Right lobe of liver (tissue), 6 donors: ENCODE results near the gene MSH3. TPM values are rescaled to one million over a fixed set of nuclear protein-coding genes. Genes with fewer than 3 reads are reported as not detected.

Source experiments
- ATAC-seq, 4 donors: fragments of 200-7000 bp; cut with Tn5 transposase; one replicate each; pipeline ENCODE4 v1.9.1; 2020; ENCODE audit warnings: mild to moderate bottlenecking in 4 of 4, moderate library complexity in 4 of 4
- DNase-seq, 3 donors: peaks; one replicate each; pipeline ENCODE4 v3.0.0-alpha.2; 2020
- H3K27ac ChIP-seq, 3 donors: fragments of 200-600 bp; one replicate each; pipeline ENCODE4 v1.8.0; 2022
- H3K27me3 ChIP-seq, 2 donors: fragments of 200-600 bp; one replicate each; pipeline ENCODE4 v1.8.0; 2022
- H3K36me3 ChIP-seq, 4 donors: fragments of 200-600 bp; sonication (generic) in 1 of 4; one replicate each; pipeline versions ENCODE4 v1.5.1 to v1.8.0; 2017 to 2022; ENCODE audit warnings: control low read depth in 1 of 4
- H3K4me1 ChIP-seq, 4 donors: fragments of 200-600 bp; sonication (generic) in 1 of 4; one replicate each; pipeline versions ENCODE4 v1.5.1 to v1.8.0; 2017 to 2022; ENCODE audit warnings: control low read depth in 1 of 4
- H3K4me3 ChIP-seq, 3 donors: fragments of 200-600 bp; one replicate each; pipeline ENCODE4 v1.8.0; 2022
- H3K9me3 ChIP-seq, 4 donors: fragments of 200-600 bp; sonication (generic) in 1 of 4; one replicate each; pipeline versions ENCODE4 v1.5.1 to v1.8.0; 2017 to 2022; ENCODE audit warnings: control low read depth in 1 of 4
- CTCF ChIP-seq, 4 donors: fragments of 200-600 bp in 3 of 4; fragments of 450-650 bp in 1 of 4; IDR thresholded peaks; one replicate each; pipeline versions ENCODE4 v1.5.1 to v1.8.0; 2016 to 2022; ENCODE audit warnings: antibody characterized with exemption in 4 of 4, mild to moderate bottlenecking in 2 of 4
- POLR2A ChIP-seq: fragments of 450-650 bp; IDR thresholded peaks from one replicate; pipeline ENCODE4 v1.6.1; 2017; ENCODE audit warnings: antibody characterized with exemption, mild to moderate bottlenecking
- WGBS: methylation state at CpG from one replicate; pipeline ENCODE4 v1.1.6; 2018; ENCODE audit warnings: low coverage, low lambda C conversion rate; ENCODE audit not compliant: insufficient coverage; ENCODE audit errors: missing lambda C conversion rate; 5-methylcytosine and 5-hydroxymethylcytosine counted together
- intact Hi-C, 2 donors: fragments of 100-400 bp; cut with DNase I; formaldehyde crosslinking; loops; one replicate each; pipeline versions ENCODE4 v1.11.2 to v1.14.1; 2022
- small RNA-seq, 2 experiments: library from RNA; depleted of rRNA; stranded (forward); fragments of <200 nt; gene quantifications; one replicate each; pipeline ENCODE3, GENCODE V24; 2016
- total RNA-seq, 6 experiments: library from RNA; depleted of rRNA in 2 of 6; stranded (reverse); fragments of >200 nt in 2 of 6; fragmentation: NEBNext Ultra II Directional in 3 of 6; extraction: Animal tissue kit (Norgen Biotek cat#: 25700) in 3 of 6; gene quantifications; one replicate each; pipeline versions ENCODE4 v1.1.0 to v1.2.4, GENCODE V29; 2016 to 2023
- donor health status: DM: no; HTN: yes; CAD: no.
- donor health status: DM: no; HTN: no; CAD: no.
- donor health status: DM: no; HTN: no; CAD: no.
- donor health status: DM: no; HTN: yes; CAD: no.
- donor health status: DM: no; HTN: yes; CAD: no.

Gene MSH3
- total RNA-seq, 6 experiments from 2014 or later, result 7.8 to 13.1 (median 10.8) TPM

GRCh38 chr5:80919678-80920196 lies 265.3 kb downstream of the MSH3 start:
- TF ChIP-seq POLR2A, result no peak
- no peak for TF ChIP-seq CTCF (IDR thresholded peaks at IDR 0.05)
- Histone ChIP-seq H3K36me3 (no peaks in the 10 kb centered on the region), H3K27ac (no peak overlapping the region), H3K4me3 (no peak overlapping the region), H3K9me3 (no peaks in the 10 kb centered on the region), H3K4me1 (no peaks in the 10 kb centered on the region), H3K27me3 (no peaks in the 10 kb centered on the region)
- DNase-seq (no peak), ATAC-seq (no peak)
- 89% methylated on average over 5 of the region's 6 CpGs for WGBS
- intact Hi-C loops, result no loop called here

- TF ChIP-seq POLR2A, result no peak
- TF ChIP-seq CTCF (IDR thresholded peaks at IDR 0.05), result no peak
- Histone ChIP-seq H3K9me3 (no peaks in the 10 kb centered on the region), H3K4me3 (no peak overlapping the region), H3K27me3 (no peaks in the 10 kb centered on the region), H3K36me3 (no peaks in the 10 kb centered on the region), H3K27ac (no peak overlapping the region), H3K4me1 (no peaks in the 10 kb centered on the region)
- DNase-seq (no peak), ATAC-seq (peak in 1 of 4 donors; percentile 23)
- intact Hi-C loops, result no loop called here
Observed at GRCh38 chr5:80920333-80920732, 265.9 kb downstream of the MSH3 start.

- no peak for ATAC-seq
- Histone ChIP-seq H3K27me3 (no peaks in the 10 kb centered on the region), H3K4me3 (no peak overlapping the region), H3K36me3 (no peaks in the 10 kb centered on the region), H3K9me3 (no peaks in the 10 kb centered on the region), H3K4me1 (peaks cover 0 to 5% (median 0%) of the 10 kb centered on the region in 4 donors), H3K27ac (no peak overlapping the region)
- no peak for TF ChIP-seq CTCF (IDR thresholded peaks at IDR 0.05)
- TF ChIP-seq POLR2A, result no peak
- DNase-seq, result no peak
- intact Hi-C loops, result no loop called here
Observed at GRCh38 chr5:80921026-80921425, 266.6 kb downstream of the MSH3 start.

GRCh38 chr5:80925931-80926330 lies 271.5 kb downstream of the MSH3 start:
- 64% methylated on average over 1 of the region's 1 CpG for WGBS
- intact Hi-C loops, result no loop called here

More at GRCh38 chr5:80925931-80926330, 271.5 kb downstream of the MSH3 start:
- H3K9me3 ChIP-seq, result no peaks in the 10 kb centered on the region
- ATAC-seq (peak in 2 of 4 donors; percentile 48 to 61), DNase-seq (no peak)
- TF ChIP-seq POLR2A (no peak), CTCF (IDR thresholded peaks at IDR 0.05) (no peak)
- peaks cover 0 to 5% (median 0%) of the 10 kb centered on the region in 4 donors for H3K4me1 ChIP-seq
- no peak overlapping the region for H3K4me3 ChIP-seq
- no peak overlapping the region for H3K27ac ChIP-seq
- H3K36me3 ChIP-seq, result no peaks in the 10 kb centered on the region
- H3K27me3 ChIP-seq, result no peaks in the 10 kb centered on the region

Small RNA genes lying within 50 kb of the gene (small RNA-seq; reads per million reads assigned to genes)
- gene MTRNR2L2, result 0 reads per million in 2 experiments

Other genes starting within 250 kb of the MSH3 start
- gene ZFYVE16, start 246.6 kb upstream of the MSH3 start, total RNA-seq, result 10 to 100 TPM in 5 of 6 experiments, 1 to 10 TPM in 1; 9.3 to 23.1 (median 14.0) TPM
- 1 to 10 TPM in 4 of 6 experiments, under 1 TPM in 2; 0.81 to 1.6 (median 1.3) TPM for gene FAM151B, start 166.6 kb upstream of the MSH3 start, total RNA-seq
- under 1 TPM in 1 of 6 experiments, not detected in 5; 0.07 TPM for gene ANKRD34B, start 84.4 kb upstream of the MSH3 start, total RNA-seq
- 10 to 100 TPM; 15.3 to 29.2 (median 22.2) TPM for gene DHFR, start 331 bp downstream of the MSH3 start, total RNA-seq